Stimulated activated naive B cell treated with anti-CD40 and anti-IgM and Interleukin-4, amounts not matched to agents 10 μg/mL and 1 μg/mL and 100 μg/mL, for 72 hours (primary cell): Measurements from ENCODE around the gene GUCY2F.

Experiments
- ATAC-seq, 2 donors: fragments of 150-1000 bp; cut with Tn5 transposase; replicated peaks; 2 replicates each; pipeline ENCODE4 v1.10.0; 2021; ENCODE audit warnings: moderate library complexity in 1 of 2
- DNase-seq: peaks from one replicate; pipeline ENCODE4 v3.0.0; 2021
- H3K27ac Mint-ChIP-seq: one replicate; pipeline ENCODE4 v1.8.0; 2022; ENCODE audit warnings: mild to moderate bottlenecking, mixed read lengths
- H3K27me3 Mint-ChIP-seq, 2 donors: one replicate each; pipeline ENCODE4 v1.8.0; 2022; ENCODE audit warnings: mixed read lengths in 2 of 2
- H3K36me3 Mint-ChIP-seq, 2 donors: one replicate each; pipeline ENCODE4 v1.8.0; 2022; ENCODE audit warnings: mixed read lengths in 2 of 2, mild to moderate bottlenecking in 1 of 2
- H3K4me1 Mint-ChIP-seq, 2 donors: one replicate each; pipeline ENCODE4 v1.8.0; 2022; ENCODE audit warnings: mixed read lengths in 2 of 2, mild to moderate bottlenecking in 1 of 2
- H3K4me3 Mint-ChIP-seq, 2 donors: one replicate each; pipeline ENCODE4 v1.8.0; 2022; ENCODE audit warnings: mild to moderate bottlenecking in 2 of 2, mixed read lengths in 2 of 2, moderate library complexity in 1 of 2
- H3K9me3 Mint-ChIP-seq, 2 donors: one replicate each; pipeline ENCODE4 v1.8.0; 2022; ENCODE audit warnings: mixed read lengths in 2 of 2, mild to moderate bottlenecking in 1 of 2

GUCY2F gene

GRCh38 chrX:109448282-109448938 is 33.5 kb downstream of the GUCY2F start:
- no peak for DNase-seq
- Mint-ChIP-seq H3K27me3 (peaks cover 0 to 7% of the 10 kb centered on the region in 2 donors), H3K27ac (no peak overlapping the region), H3K36me3 (no peaks in the 10 kb centered on the region), H3K4me1 (no peaks in the 10 kb centered on the region), H3K4me3 (no peak overlapping the region), H3K9me3 (peaks cover 1 to 6% of the 10 kb centered on the region in 2 donors)
- no peak for ATAC-seq

- Mint-ChIP-seq H3K9me3 (peaks cover 0 to 1% of the 10 kb centered on the region in 2 donors), H3K4me1 (no peaks in the 10 kb centered on the region)
- DNase-seq, result no peak
Measured at GRCh38 chrX:109441266-109441665, 40.6 kb downstream of the GUCY2F start.

GRCh38 chrX:109440475-109440874 is 41.4 kb downstream of the GUCY2F start:
- ATAC-seq (no peak), DNase-seq (no peak)
- H3K27ac Mint-ChIP-seq, result no peak overlapping the region
- no peaks in the 10 kb centered on the region for H3K36me3 Mint-ChIP-seq
- H3K9me3 Mint-ChIP-seq, result peaks cover 0 to 1% of the 10 kb centered on the region in 2 donors
- H3K4me1 Mint-ChIP-seq, result no peaks in the 10 kb centered on the region
- H3K4me3 Mint-ChIP-seq, result no peak overlapping the region
- H3K27me3 Mint-ChIP-seq, result no peaks in the 10 kb centered on the region

More at GRCh38 chrX:109441266-109441665, 40.6 kb downstream of the GUCY2F start:
- Mint-ChIP-seq H3K27ac (no peak overlapping the region), H3K27me3 (no peaks in the 10 kb centered on the region), H3K4me3 (no peak overlapping the region), H3K36me3 (no peaks in the 10 kb centered on the region)
- ATAC-seq, result no peak

GRCh38 chrX:109409181-109409580 is 72.7 kb downstream of the GUCY2F start:
- peaks cover 1 to 15% of the 10 kb centered on the region in 2 donors for H3K9me3 Mint-ChIP-seq
- H3K27ac Mint-ChIP-seq, result no peak overlapping the region
- no peaks in the 10 kb centered on the region for H3K4me1 Mint-ChIP-seq
- H3K4me3 Mint-ChIP-seq, result no peak overlapping the region
- DNase-seq (no peak), ATAC-seq (no peak)
- H3K27me3 Mint-ChIP-seq, result peaks cover 0 to 17% of the 10 kb centered on the region in 2 donors
- no peaks in the 10 kb centered on the region for H3K36me3 Mint-ChIP-seq

- Mint-ChIP-seq H3K27ac (no peak overlapping the region), H3K9me3 (peaks cover 1 to 11% of the 10 kb centered on the region in 2 donors), H3K4me3 (no peak overlapping the region), H3K36me3 (no peaks in the 10 kb centered on the region), H3K27me3 (peaks cover 0 to 15% of the 10 kb centered on the region in 2 donors), H3K4me1 (no peaks in the 10 kb centered on the region)
- ATAC-seq, result no peak
- no peak for DNase-seq
Measured at GRCh38 chrX:109403922-109404321, 78.0 kb downstream of the GUCY2F start.

GRCh38 chrX:109399831-109400230 is 82.1 kb downstream of the GUCY2F start:
- no peaks in the 10 kb centered on the region for H3K36me3 Mint-ChIP-seq

GRCh38 chrX:109398833-109399232 is 83.1 kb downstream of the GUCY2F start:
- no peak for DNase-seq
- no peak for ATAC-seq
- no peak overlapping the region for H3K4me3 Mint-ChIP-seq
- peaks cover 12 to 16% of the 10 kb centered on the region in 2 donors for H3K27me3 Mint-ChIP-seq
- H3K27ac Mint-ChIP-seq, result no peak overlapping the region
- H3K4me1 Mint-ChIP-seq, result no peaks in the 10 kb centered on the region
- no peaks in the 10 kb centered on the region for H3K36me3 Mint-ChIP-seq
- no peaks in the 10 kb centered on the region for H3K9me3 Mint-ChIP-seq

More at GRCh38 chrX:109399831-109400230, 82.1 kb downstream of the GUCY2F start:
- no peak for ATAC-seq
- H3K4me3 Mint-ChIP-seq, result no peak overlapping the region
- DNase-seq, result no peak
- H3K27ac Mint-ChIP-seq, result no peak overlapping the region
- peaks cover 8 to 16% of the 10 kb centered on the region in 2 donors for H3K27me3 Mint-ChIP-seq
- H3K9me3 Mint-ChIP-seq, result no peaks in the 10 kb centered on the region
- H3K4me1 Mint-ChIP-seq, result no peaks in the 10 kb centered on the region

GRCh38 chrX:109398061-109398460 is 83.8 kb downstream of the GUCY2F start:
- ATAC-seq, result no peak
- H3K9me3 Mint-ChIP-seq, result no peaks in the 10 kb centered on the region
- H3K27ac Mint-ChIP-seq, result no peak overlapping the region
- H3K27me3 Mint-ChIP-seq, result peaks cover 12 to 16% of the 10 kb centered on the region in 2 donors
- no peaks in the 10 kb centered on the region for H3K4me1 Mint-ChIP-seq
- no peak for DNase-seq
- no peak overlapping the region for H3K4me3 Mint-ChIP-seq
- no peaks in the 10 kb centered on the region for H3K36me3 Mint-ChIP-seq

- DNase-seq, result no peak
- Mint-ChIP-seq H3K9me3 (no peaks in the 10 kb centered on the region), H3K27me3 (peaks cover 9 to 12% of the 10 kb centered on the region in 2 donors), H3K4me1 (no peaks in the 10 kb centered on the region), H3K4me3 (no peak overlapping the region), H3K36me3 (no peaks in the 10 kb centered on the region), H3K27ac (no peak overlapping the region)
- peak in 1 of 2 donors; percentile 31 for ATAC-seq
Measured at GRCh38 chrX:109393859-109394258, 88.0 kb downstream of the GUCY2F start.

- no peak for DNase-seq
- H3K4me3 Mint-ChIP-seq, result no peak overlapping the region
- no peak overlapping the region for H3K27ac Mint-ChIP-seq
- H3K36me3 Mint-ChIP-seq, result no peaks in the 10 kb centered on the region
- peaks cover 9 to 12% of the 10 kb centered on the region in 2 donors for H3K27me3 Mint-ChIP-seq
- no peaks in the 10 kb centered on the region for H3K4me1 Mint-ChIP-seq
- no peak for ATAC-seq
- H3K9me3 Mint-ChIP-seq, result no peaks in the 10 kb centered on the region
Measured at GRCh38 chrX:109392895-109393294, 89.0 kb downstream of the GUCY2F start.

GRCh38 chrX:109390556-109390955 is 91.3 kb downstream of the GUCY2F start:
- ATAC-seq (no peak), DNase-seq (no peak)
- H3K36me3 Mint-ChIP-seq, result no peaks in the 10 kb centered on the region
- no peak overlapping the region for H3K27ac Mint-ChIP-seq
- H3K4me1 Mint-ChIP-seq, result no peaks in the 10 kb centered on the region
- no peak overlapping the region for H3K4me3 Mint-ChIP-seq
- no peaks in the 10 kb centered on the region for H3K9me3 Mint-ChIP-seq
- peaks cover 0 to 5% of the 10 kb centered on the region in 2 donors for H3K27me3 Mint-ChIP-seq

GRCh38 chrX:109389917-109390316 is 92.0 kb downstream of the GUCY2F start:
- H3K9me3 Mint-ChIP-seq, result no peaks in the 10 kb centered on the region
- no peaks in the 10 kb centered on the region for H3K4me1 Mint-ChIP-seq
- no peak overlapping the region for H3K4me3 Mint-ChIP-seq
- ATAC-seq (no peak), DNase-seq (no peak)
- H3K27ac Mint-ChIP-seq, result no peak overlapping the region
- H3K27me3 Mint-ChIP-seq, result peaks cover 0 to 5% of the 10 kb centered on the region in 2 donors
- no peaks in the 10 kb centered on the region for H3K36me3 Mint-ChIP-seq

GRCh38 chrX:109384699-109385098 is 97.2 kb downstream of the GUCY2F start:
- Mint-ChIP-seq H3K4me1 (no peaks in the 10 kb centered on the region), H3K36me3 (no peaks in the 10 kb centered on the region), H3K9me3 (no peaks in the 10 kb centered on the region), H3K4me3 (no peak overlapping the region), H3K27ac (no peak overlapping the region), H3K27me3 (no peaks in the 10 kb centered on the region)
- DNase-seq, result no peak
- no peak for ATAC-seq

GRCh38 chrX:109382332-109382731 is 99.6 kb downstream of the GUCY2F start:
- H3K36me3 Mint-ChIP-seq, result no peaks in the 10 kb centered on the region
- DNase-seq (no peak), ATAC-seq (no peak)
- no peaks in the 10 kb centered on the region for H3K9me3 Mint-ChIP-seq
- no peaks in the 10 kb centered on the region for H3K4me1 Mint-ChIP-seq
- H3K27ac Mint-ChIP-seq, result no peak overlapping the region
- no peak overlapping the region for H3K4me3 Mint-ChIP-seq
- peaks cover 0 to 3% of the 10 kb centered on the region in 2 donors for H3K27me3 Mint-ChIP-seq

GRCh38 chrX:109378281-109378680 is 103.6 kb downstream of the GUCY2F start:
- no peak overlapping the region for H3K4me3 Mint-ChIP-seq
- ATAC-seq, result no peak
- H3K4me1 Mint-ChIP-seq, result no peaks in the 10 kb centered on the region
- H3K9me3 Mint-ChIP-seq, result no peaks in the 10 kb centered on the region
- no peak for DNase-seq
- no peaks in the 10 kb centered on the region for H3K36me3 Mint-ChIP-seq
- peaks cover 3 to 11% of the 10 kb centered on the region in 2 donors for H3K27me3 Mint-ChIP-seq
- H3K27ac Mint-ChIP-seq, result no peak overlapping the region
